GM06990 (cell line): ENCODE measurements around the gene FLNC.

Source experiments
- DNase-seq: peaks from one replicate; pipeline ENCODE4 v3.0.0-alpha.2; 2011; ENCODE audit not compliant: insufficient read length; ENCODE audit errors: extremely low read depth
- H3K27me3 ChIP-seq: replicated peaks from 2 replicates; pipeline ENCODE4 v1.6.0; 2011; ENCODE audit warnings: low read length; ENCODE audit not compliant: control insufficient read depth, insufficient read depth
- H3K36me3 ChIP-seq: 2 replicates; pipeline ENCODE4 v1.5.1; 2011; ENCODE audit warnings: low read length; ENCODE audit not compliant: control insufficient read depth, insufficient read depth
- H3K4me3 ChIP-seq: replicated peaks from 2 replicates; pipeline ENCODE4 v1.5.1; 2011; ENCODE audit warnings: low read depth, mild to moderate bottlenecking, control low read depth, low read length
- CTCF ChIP-seq: IDR thresholded peaks from 2 replicates; pipeline ENCODE4 v1.5.1; 2011; ENCODE audit warnings: low read length, control low read depth, mild to moderate bottlenecking, inconsistent platforms; ENCODE audit not compliant: insufficient read depth, poor library complexity, severe bottlenecking

The FLNC gene

GRCh38 chr7:128830231-128831177 lies at the start of gene FLNC:
FLNC (plus strand) TSS chr7:128830406; CDS start chr7:128830638, 232 bp downstream.
- H3K27me3 ChIP-seq = peaks cover 3% of the 10 kb centered on the region
- DNase-seq = no peak
- peak within 1 kb of the TSS; percentile 17 for H3K4me3 ChIP-seq
- no peak for TF ChIP-seq CTCF
- H3K36me3 ChIP-seq = no peaks in the 10 kb centered on the region

GRCh38 chr7:128781126-128781525 lies 49.1 kb upstream of the FLNC start:
- Histone ChIP-seq H3K27me3 (no peaks in the 10 kb centered on the region), H3K36me3 (no peaks in the 10 kb centered on the region), H3K4me3 (no peak overlapping the region)
- no peak for TF ChIP-seq CTCF
- DNase-seq = no peak

GRCh38 chr7:128781851-128782250 lies 48.4 kb upstream of the FLNC start:
- Histone ChIP-seq H3K36me3 (no peaks in the 10 kb centered on the region), H3K4me3 (no peak overlapping the region), H3K27me3 (no peaks in the 10 kb centered on the region)
- TF ChIP-seq CTCF = no peak
- DNase-seq = no peak

GRCh38 chr7:128783143-128783861 lies 46.9 kb upstream of the FLNC start:
- no peaks in the 10 kb centered on the region for H3K36me3 ChIP-seq
- no peak for TF ChIP-seq CTCF
- H3K4me3 ChIP-seq = no peak overlapping the region
- DNase-seq = peak; percentile 65
- H3K27me3 ChIP-seq = no peaks in the 10 kb centered on the region

- no peak for DNase-seq
- H3K4me3 ChIP-seq = no peak overlapping the region
- no peaks in the 10 kb centered on the region; the same call in none of the 2 replicates for H3K27me3 ChIP-seq
- H3K36me3 ChIP-seq = no peaks in the 10 kb centered on the region
- TF ChIP-seq CTCF = no peak
Measured at GRCh38 chr7:128785738-128786137, 44.5 kb upstream of the FLNC start.
